Measurements from ENCODE around the gene SNX18.
"Not testable (repeated sequence)": the region's sequence is repeated elsewhere in the genome, so short reads cannot be mapped to it uniquely, and the experiment has no call there.

The SNX18 gene

GRCh38 chr5:54520438-54520846 lies 2.9 kb downstream of the SNX18 start:
- no peak for DNase-seq

DNA sequence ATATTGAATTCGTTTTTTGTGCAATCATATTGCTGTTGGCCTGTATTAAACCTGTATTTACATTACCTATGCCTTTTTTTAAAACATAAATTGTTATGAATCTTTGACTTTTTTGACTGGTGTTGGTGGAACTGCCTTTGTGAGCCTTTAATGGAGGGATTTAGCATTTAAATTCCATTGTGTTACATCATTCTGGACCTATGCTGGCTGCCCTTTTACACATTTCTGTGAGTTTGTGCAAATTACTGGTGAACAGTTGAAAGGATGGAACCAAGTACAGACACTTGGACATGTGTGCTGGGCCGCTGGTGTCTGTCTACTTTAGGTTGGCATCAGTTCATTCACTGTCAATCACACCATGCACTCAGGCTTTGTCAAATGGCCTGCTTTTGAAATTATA lies 3.4 kb downstream of the SNX18 start:
- no peak for DNase-seq

DNA sequence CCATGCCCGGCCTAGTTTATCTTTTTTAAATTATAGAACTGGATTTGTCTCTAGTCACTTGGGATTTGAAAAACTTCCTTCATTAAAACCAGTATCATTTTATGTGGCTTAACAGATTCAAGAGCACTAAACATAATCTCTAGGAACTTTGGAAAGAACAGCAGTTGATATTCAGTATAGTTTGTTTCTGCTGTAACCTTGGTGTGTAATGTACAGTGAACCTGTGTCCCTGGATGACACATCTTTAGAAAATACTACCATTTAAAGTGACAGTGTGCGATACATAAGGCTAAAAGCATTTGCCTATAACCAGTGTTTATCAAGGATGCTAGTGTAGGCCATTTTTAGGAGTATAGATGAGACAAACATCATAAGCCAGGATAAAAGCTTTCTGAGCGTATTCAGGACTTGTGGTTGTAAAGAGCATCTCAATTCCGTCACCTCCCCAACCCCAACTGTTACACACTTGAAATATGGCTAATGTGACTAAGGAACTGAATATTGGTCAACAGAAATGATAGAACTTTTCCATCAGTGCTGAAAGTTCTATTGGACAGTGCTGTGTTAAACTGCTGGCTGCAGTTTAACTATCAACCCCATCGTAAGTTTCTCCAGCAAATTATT lies 4.4 kb downstream of the SNX18 start:
- no peak for DNase-seq

DNA sequence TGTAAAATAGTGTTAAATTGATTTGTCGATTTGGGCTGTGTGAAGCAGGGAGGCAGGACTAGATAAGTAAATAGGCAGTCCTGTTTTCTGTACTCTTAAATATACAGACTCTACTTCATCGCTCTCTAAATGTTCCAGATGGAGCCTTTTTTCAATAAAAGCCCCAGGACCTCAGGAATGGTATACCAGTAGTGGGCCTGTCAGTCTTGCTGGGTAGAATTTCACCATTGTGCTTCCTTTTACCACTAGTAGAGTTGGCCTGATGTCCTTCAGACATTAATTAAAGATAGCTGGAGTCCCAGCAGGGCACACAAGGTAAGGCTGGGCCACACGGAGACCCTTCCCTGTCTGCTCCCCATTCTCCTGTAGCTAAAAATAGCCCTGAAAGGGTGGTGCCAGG lies 6.0 kb downstream of the SNX18 start:
- DNase-seq, result no peak

DNA sequence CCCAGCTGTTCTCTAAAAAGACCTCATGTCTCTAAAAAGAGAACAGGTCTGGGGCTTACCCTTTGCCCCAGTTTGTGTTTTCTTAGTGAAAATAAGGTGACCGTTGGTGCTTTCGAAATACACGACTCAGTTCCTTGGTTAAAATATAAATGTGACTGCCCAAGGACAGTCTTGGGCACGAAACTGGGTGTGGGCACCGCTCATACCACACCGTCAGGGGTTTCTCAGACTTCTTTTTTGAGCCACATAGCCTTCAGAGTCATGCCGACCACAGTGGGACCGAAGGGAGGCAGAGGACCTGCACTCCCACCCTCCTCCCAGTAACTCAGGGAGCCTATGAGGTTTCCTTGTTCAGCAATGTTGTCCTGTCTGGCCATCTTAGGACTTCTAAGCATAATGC lies 6.5 kb downstream of the SNX18 start:
- DNase-seq, result no peak

GRCh38 chr5:54524704-54525103 lies 7.1 kb downstream of the SNX18 start:
- DNase-seq, result no peak

- no peak for DNase-seq
Observed at GRCh38 chr5:54525261-54525660, 7.7 kb downstream of the SNX18 start.

GRCh38 chr5:54525692-54526091 lies 8.1 kb downstream of the SNX18 start:
- no peak for DNase-seq

- DNase-seq, result no peak
Observed at GRCh38 chr5:54526604-54527288, 9.2 kb downstream of the SNX18 start.

GRCh38 chr5:54528633-54529209 lies 11.2 kb downstream of the SNX18 start:
- no peak for DNase-seq

DNA sequence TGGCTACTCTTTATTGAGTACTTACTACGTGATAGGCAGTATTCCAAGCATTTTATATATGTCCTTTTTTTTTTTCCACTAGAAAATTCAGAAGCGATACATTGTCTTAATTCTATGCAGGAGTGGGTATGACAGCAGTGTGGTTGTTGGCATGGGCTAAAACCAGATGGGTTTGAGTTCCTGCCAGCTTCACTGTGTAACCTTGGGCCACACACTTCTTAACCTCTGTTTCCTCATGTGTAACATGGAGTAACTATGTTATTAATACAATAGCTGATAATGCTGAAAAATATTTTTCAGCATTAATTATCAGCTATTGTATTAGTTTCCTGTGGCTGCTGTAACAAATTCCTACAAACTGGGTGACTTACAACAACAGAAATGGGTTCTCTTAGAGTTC lies 12.0 kb downstream of the SNX18 start:
- DNase-seq, result no peak

DNA sequence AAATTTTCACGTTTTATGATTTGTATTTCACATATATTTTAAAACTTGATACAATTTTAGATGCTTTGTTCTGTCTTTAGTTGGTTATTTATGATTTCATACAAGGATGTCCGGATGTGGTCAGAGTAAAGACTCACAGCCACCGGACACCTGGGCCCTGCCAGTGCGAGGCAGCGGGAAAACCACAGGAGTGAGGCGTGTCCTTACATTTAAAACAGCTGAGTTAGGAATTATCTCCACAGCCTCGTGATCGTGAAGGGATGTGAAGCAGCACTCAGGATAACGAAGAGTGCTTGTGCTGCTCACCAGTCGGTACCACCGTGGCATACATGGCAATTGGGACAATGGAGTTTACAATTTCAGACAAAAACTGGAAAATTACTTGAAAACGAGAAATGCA lies 14.0 kb downstream of the SNX18 start:
- DNase-seq, result no peak

DNA sequence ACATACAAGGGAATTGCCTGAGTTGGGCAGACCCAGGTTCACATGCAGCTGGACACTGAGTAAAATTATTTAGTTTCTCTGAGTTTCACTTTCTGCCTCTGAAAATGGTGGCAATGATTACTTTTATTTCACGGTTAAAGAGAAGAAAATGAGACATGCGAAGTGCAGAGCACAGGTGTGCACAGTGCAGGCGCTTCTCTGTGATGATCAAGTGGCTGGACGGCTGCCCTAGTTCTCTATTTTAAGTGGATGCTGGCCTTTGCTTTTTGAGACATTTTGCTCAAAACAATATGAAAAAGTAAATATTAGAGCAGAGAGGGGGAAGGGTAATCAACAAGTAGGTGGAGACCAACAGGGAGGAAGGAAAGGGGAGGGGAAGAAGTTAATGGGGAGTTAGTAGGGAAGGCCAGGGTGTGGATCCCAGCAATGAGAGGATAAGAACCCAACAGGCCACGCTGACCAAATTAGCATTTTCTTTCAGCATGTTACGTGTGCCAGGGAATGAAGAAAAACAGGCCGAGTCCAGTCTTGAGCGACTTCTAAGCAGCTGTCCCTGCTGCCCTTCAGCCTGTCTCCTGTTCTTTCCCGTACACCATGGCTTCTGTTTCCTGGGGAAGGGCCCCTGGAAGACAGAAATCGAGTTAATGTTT lies 16.1 kb downstream of the SNX18 start:
- no peak for DNase-seq

- DNase-seq, result no peak
Observed at GRCh38 chr5:54534191-54535004, 16.8 kb downstream of the SNX18 start.

DNA sequence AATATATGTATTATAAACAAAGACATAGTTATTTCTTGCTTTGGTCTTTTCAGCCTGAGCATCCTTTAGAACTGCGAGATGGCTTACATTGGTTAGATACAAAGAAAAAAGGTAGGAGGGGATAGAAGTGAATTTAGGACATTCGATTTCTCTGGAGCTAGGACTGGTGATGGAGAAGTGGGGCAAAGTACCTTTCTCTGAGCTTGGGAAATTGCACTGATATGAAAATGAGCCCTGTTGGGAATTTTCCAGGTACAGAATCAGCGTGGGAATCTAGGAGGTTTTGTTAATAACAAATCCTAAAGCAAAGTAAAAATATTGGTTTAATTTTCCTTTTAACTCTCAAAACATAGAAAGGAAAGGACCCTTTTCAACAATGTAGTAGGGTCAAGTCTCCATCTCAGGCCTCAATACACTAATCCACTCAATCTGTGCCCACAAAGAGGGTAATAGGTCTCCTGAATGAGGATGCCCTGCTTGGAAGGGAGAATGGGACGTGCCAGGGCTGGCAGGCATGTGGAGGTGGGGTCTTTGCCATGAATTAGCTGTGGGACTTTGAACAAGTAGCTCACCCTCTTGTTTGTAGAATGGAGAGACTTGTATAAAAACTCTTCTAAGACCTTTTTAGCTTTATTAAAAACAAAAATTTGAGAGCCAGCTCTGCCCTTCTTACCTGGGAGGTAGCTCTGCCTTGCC lies 17.7 kb downstream of the SNX18 start:
- DNase-seq, result no peak

GRCh38 chr5:54536375-54536774 lies 18.8 kb downstream of the SNX18 start:
- not testable (repeated sequence) for DNase-seq

- not testable (repeated sequence) for DNase-seq
Observed at GRCh38 chr5:54536861-54537260, 19.3 kb downstream of the SNX18 start.

DNA sequence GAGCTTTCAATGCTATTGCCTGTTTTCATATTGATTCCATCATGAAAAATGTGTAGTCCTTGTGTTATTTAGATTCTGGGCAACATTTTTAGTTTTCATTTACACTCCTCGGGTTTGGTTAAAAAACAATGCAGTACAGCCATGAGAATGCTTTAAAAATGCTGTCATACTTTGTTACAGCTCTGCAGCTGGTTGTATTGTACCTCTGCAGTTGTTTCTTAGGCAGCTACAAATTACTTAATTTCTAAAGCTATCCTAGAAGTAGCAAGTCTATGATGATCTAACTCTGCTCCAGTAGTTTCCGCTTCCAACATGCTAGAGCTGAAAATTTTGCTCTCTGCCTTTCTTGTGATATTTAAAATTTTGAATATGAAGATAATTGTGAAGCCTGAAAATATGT lies 20.2 kb downstream of the SNX18 start:
- no peak for DNase-seq

DNA sequence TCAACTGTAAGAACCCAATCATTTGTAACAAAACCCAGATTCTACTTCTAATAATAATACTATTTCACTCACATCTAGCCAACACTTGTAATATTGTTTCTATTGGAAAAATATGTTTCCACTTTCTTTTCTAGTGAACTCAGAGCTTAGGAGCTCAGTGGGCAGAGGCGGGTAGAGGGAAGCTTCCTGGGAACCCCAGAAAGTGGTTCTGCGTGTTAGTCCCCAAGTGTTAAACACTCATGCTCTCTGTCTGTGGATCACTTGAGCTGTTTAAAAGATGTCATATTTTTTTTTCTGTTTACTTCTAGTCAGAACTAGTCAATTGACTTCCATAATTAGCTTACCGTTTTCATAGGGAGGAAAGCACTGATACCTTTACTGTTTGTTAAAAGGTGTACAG lies 20.6 kb downstream of the SNX18 start:
- DNase-seq, result no peak

- DNase-seq, result no peak
Observed at GRCh38 chr5:54539001-54539400, 21.4 kb downstream of the SNX18 start.

- no peak for DNase-seq
Observed at GRCh38 chr5:54540286-54540685, 22.7 kb downstream of the SNX18 start.
